ENCODE data around the gene CLSTN1. TPM values are rescaled to one million over a fixed set of nuclear protein-coding genes. Genes with fewer than 3 reads are reported as not detected.

Gene CLSTN1
- total and polyA plus RNA-seq, 2 of the 8 experiments (the other 6 are each of a cell fraction or from before 2014, with no cell fraction given) = 34.2 to 97.4 TPM

- FAIRE-seq = no peak
- peaks cover 2 to 25% (median 17%) of the 10 kb centered on the region in 4 experiments for H3K4me1 ChIP-seq (replicated peaks in 1 of 4; ENCODE audit: control insufficient read depth in 3 of 4, insufficient read depth in 4 of 4, low read length in 3 of 4)
- H3K14ac ChIP-seq (ENCODE audit: insufficient read length) = no peak overlapping the region
- H2BK5ac ChIP-seq (ENCODE audit: low read depth, low read length) = no peak overlapping the region
- no peak overlapping the region; a peak in 1 of 7 replicates for H3K9ac ChIP-seq (replicated peaks in 1 of 4; ENCODE audit: extremely low read depth in 1 of 4, low read depth in 3 of 4, low read length in 3 of 4)
- H3K4me2 ChIP-seq (ENCODE audit: insufficient read depth in 1 of 2, low read depth in 2 of 2, low read length in 2 of 2) = no peak overlapping the region
- TF ChIP-seq PHF8 (conservative IDR thresholded peaks at IDR 0.05; ENCODE audit: low read depth, low read length) (no peak), SP2 (IDR thresholded peaks at IDR 0.05; ENCODE audit: low read length) (no peak), CTBP2 (IDR thresholded peaks at IDR 0.05; ENCODE audit: borderline replicate concordance, insufficient read depth, insufficient read length, low read length) (no peak), TEAD4 (IDR thresholded peaks at IDR 0.05; ENCODE audit: low read depth, low read length) (no peak), SUZ12 (IDR thresholded peaks at IDR 0.05; ENCODE audit: low read length) (no peak), ATF3 (IDR thresholded peaks at IDR 0.05; ENCODE audit: insufficient read depth, low read depth, low read length) (no peak), CREB1 (IDR thresholded peaks at IDR 0.05) (no peak), SP1 (IDR thresholded peaks at IDR 0.05; ENCODE audit: low read depth, low read length) (no peak), SRF (IDR thresholded peaks at IDR 0.05; ENCODE audit: low read depth, low read length) (no peak), SP4 (IDR thresholded peaks at IDR 0.05; ENCODE audit: low read length) (no peak), EGR1 (IDR thresholded peaks at IDR 0.05; ENCODE audit: borderline replicate concordance, low read depth, low read length) (no peak), MAX (IDR thresholded peaks at IDR 0.05) (no peak), RNF2 (IDR thresholded peaks at IDR 0.05; ENCODE audit: borderline replicate concordance, low read depth, low read length, missing control alignments, poor library complexity, severe bottlenecking) (no peak)
- H3K27ac ChIP-seq (ENCODE audit: low read depth, low read length) = no peak overlapping the region
- H3K27me3 ChIP-seq (replicated peaks in 1 of 4; ENCODE audit: control insufficient read depth in 3 of 4, extremely low read depth in 1 of 4, insufficient read depth in 3 of 4, low read length in 3 of 4) = no peaks in the 10 kb centered on the region; a peak in 2 of 7 replicates
- H3K4ac ChIP-seq (replicated peaks; ENCODE audit: insufficient read length, low read depth, low read length) = no peak overlapping the region
- no peak overlapping the region for H2BK15ac ChIP-seq (ENCODE audit: low read length)
- H3K23me2 ChIP-seq (ENCODE audit: low read depth, low read length) = no peaks in the 10 kb centered on the region
- no peak overlapping the region for H2AK5ac ChIP-seq (ENCODE audit: low read depth, low read length)
- H2AFZ ChIP-seq (ENCODE audit: low read length) = no peak overlapping the region
- ChIA-PET POLR2A (ENCODE audit: partially characterized antibody) (interaction anchor here (0.9 kb wide), 1 partner anchor 26 kb away, joined by 3 read pairs; no protein-coding TSS in a partner anchor), CTCF (ENCODE audit: partially characterized antibody) (interaction anchor here (1.5 to 5.3 kb wide), 2 partner anchors 29 to 55 kb away, joined by 4 to 29 read pairs; no protein-coding TSS in a partner anchor)
- H3K56ac ChIP-seq (replicated peaks; ENCODE audit: insufficient read length, low read depth, low read length) = no peak overlapping the region
- H3K23ac ChIP-seq (ENCODE audit: insufficient read length) = no peak overlapping the region
- no peaks in the 10 kb centered on the region for H3K9me3 ChIP-seq (ENCODE audit: insufficient read depth in 2 of 2, low read depth in 1 of 2, low read length in 1 of 2)
- no peak for DNase-seq (ENCODE audit: low read depth in 1 of 2, low spot score in 2 of 2)
- no peak overlapping the region for H3K18ac ChIP-seq (ENCODE audit: extremely low read depth, low read length)
- H2BK120ac ChIP-seq (replicated peaks; ENCODE audit: low read depth, low read length) = no peak overlapping the region
- no peak overlapping the region for H2BK12ac ChIP-seq (ENCODE audit: low read depth, low read length)
- no peaks in the 10 kb centered on the region for H3K36me3 ChIP-seq (ENCODE audit: control insufficient read depth in 2 of 4, insufficient read depth in 4 of 4, low read length in 3 of 4)
- H3K4me3 ChIP-seq (ENCODE audit: extremely low read depth in 1 of 4, insufficient read depth in 2 of 4, low read depth in 3 of 4, low read length in 4 of 4) = no peak overlapping the region
- H4K5ac ChIP-seq (ENCODE audit: insufficient read length, low read depth, low read length) = no peak overlapping the region
- no peaks in the 10 kb centered on the region for H3K79me1 ChIP-seq (ENCODE audit: low read depth, low read length)
- no peaks in the 10 kb centered on the region for H3K79me2 ChIP-seq (ENCODE audit: control insufficient read depth in 1 of 2, insufficient read depth in 2 of 2, low read length in 2 of 2)
- no peak overlapping the region for H4K8ac ChIP-seq (ENCODE audit: extremely low read depth, insufficient read depth, low read length)
- no peak overlapping the region for H2BK20ac ChIP-seq (ENCODE audit: low read length)
- no peaks in the 10 kb centered on the region for H4K20me1 ChIP-seq (replicated peaks in 1 of 2; ENCODE audit: control insufficient read depth in 1 of 2, insufficient read depth in 2 of 2, low read length in 2 of 2)
- WGBS, 2 experiments (ENCODE audit: extremely low coverage in 1 of 2, insufficient coverage in 1 of 2, insufficient read length in 1 of 2, insufficient replicate concordance in 2 of 2, low coverage in 1 of 2, low lambda C conversion rate in 2 of 2, missing lambda C conversion rate in 1 of 2) = 78% methylated on average over 3 of the region's 3 CpGs; no CpG with 5 or more reads in 1 of the 2 experiments
- H4K91ac ChIP-seq (replicated peaks; ENCODE audit: insufficient read length, low read length) = no peak overlapping the region
These were observed 16.4 kb upstream of the CLSTN1 start for GRCh38 chr1:9840176-9840575.

Data from H1 (cell line).